ENCODE results near the gene IPO13.
A peak's percentile ranks its signal among the peaks of the same experiment; 100 is the strongest.

IPO13 gene

DNA sequence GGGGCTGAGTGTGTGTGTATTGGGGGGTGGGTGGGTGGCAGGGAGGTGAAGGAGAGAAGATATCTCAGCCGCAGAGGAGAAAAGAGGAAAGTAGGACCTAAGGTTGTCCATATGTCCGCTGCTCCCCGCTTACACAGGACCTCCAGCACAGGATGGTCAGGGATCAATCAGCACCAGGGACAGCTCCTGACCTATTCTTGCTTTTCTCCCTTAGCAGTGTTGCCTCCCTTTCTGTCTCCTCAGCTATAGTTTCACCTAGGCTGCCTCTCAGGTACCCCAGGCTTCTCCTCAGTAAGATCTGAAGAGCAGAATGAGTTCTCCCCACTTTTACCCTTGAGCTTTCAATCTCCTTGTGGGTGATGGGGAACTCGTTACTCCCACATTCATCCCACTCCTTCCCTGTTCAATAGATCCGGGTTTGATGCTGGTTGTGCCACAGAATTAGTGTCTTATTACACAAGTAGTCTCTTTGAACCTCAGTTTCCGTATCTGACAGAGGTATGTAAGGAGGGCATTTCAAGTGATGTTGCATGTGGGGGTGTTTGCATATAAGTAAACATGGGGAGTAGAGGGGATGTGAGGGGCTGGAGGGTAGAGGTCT is 21.7 kb downstream of the IPO13 start:
- no peak for TF ChIP-seq SIN3A (IDR thresholded peaks at IDR 0.05; ENCODE audit: borderline replicate concordance, insufficient read depth, low read length)
- TF ChIP-seq, protein P1, sequence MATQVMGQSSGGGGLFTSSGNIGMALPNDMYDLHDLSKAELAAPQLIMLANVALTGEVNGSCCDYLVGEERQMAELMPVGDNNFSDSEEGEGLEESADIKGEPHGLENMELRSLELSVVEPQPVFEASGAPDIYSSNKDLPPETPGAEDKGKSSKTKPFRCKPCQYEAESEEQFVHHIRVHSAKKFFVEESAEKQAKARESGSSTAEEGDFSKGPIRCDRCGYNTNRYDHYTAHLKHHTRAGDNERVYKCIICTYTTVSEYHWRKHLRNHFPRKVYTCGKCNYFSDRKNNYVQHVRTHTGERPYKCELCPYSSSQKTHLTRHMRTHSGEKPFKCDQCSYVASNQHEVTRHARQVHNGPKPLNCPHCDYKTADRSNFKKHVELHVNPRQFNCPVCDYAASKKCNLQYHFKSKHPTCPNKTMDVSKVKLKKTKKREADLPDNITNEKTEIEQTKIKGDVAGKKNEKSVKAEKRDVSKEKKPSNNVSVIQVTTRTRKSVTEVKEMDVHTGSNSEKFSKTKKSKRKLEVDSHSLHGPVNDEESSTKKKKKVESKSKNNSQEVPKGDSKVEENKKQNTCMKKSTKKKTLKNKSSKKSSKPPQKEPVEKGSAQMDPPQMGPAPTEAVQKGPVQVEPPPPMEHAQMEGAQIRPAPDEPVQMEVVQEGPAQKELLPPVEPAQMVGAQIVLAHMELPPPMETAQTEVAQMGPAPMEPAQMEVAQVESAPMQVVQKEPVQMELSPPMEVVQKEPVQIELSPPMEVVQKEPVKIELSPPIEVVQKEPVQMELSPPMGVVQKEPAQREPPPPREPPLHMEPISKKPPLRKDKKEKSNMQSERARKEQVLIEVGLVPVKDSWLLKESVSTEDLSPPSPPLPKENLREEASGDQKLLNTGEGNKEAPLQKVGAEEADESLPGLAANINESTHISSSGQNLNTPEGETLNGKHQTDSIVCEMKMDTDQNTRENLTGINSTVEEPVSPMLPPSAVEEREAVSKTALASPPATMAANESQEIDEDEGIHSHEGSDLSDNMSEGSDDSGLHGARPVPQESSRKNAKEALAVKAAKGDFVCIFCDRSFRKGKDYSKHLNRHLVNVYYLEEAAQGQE (IDR thresholded peaks at IDR 0.05; ENCODE audit: insufficient read depth in 1 of 2, low read depth in 2 of 2, low read length in 2 of 2) = peak; percentile 94 to 97

DNA sequence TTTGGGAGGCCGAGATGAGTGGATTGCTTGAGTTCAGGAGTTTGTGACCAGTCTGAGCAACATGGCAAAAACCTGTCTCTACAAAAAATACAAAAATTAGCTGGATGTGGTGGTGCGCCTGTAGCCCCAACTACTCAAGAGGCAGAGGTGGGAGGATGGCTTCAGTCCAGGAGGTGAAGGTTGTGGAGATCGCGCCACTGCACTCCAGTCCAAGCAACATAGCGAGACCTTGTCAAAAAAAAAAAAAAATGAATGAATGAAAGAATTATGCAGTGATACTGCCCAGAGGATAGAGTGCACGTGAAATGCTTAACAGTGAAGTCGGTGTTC is 22.6 kb downstream of the IPO13 start:
- TF ChIP-seq, protein P1 (IDR thresholded peaks at IDR 0.05; ENCODE audit: insufficient read depth in 1 of 2, low read depth in 2 of 2, low read length in 2 of 2) = no peak; a peak in 1 of 4 replicates
- no peak for TF ChIP-seq FOXP2 (optimal IDR thresholded peaks at IDR 0.05; ENCODE audit: borderline replicate concordance, extremely low read depth, extremely low read length, insufficient read depth)
- no peak for TF ChIP-seq TAF1 (IDR thresholded peaks at IDR 0.05; ENCODE audit: borderline replicate concordance, insufficient read depth, low read length)
- TF ChIP-seq SIN3A (IDR thresholded peaks at IDR 0.05; ENCODE audit: borderline replicate concordance, insufficient read depth, low read length) = no peak
- no peak for TF ChIP-seq POLR2AphosphoS5 (IDR thresholded peaks at IDR 0.05; ENCODE audit: low read depth, low read length)

DNA sequence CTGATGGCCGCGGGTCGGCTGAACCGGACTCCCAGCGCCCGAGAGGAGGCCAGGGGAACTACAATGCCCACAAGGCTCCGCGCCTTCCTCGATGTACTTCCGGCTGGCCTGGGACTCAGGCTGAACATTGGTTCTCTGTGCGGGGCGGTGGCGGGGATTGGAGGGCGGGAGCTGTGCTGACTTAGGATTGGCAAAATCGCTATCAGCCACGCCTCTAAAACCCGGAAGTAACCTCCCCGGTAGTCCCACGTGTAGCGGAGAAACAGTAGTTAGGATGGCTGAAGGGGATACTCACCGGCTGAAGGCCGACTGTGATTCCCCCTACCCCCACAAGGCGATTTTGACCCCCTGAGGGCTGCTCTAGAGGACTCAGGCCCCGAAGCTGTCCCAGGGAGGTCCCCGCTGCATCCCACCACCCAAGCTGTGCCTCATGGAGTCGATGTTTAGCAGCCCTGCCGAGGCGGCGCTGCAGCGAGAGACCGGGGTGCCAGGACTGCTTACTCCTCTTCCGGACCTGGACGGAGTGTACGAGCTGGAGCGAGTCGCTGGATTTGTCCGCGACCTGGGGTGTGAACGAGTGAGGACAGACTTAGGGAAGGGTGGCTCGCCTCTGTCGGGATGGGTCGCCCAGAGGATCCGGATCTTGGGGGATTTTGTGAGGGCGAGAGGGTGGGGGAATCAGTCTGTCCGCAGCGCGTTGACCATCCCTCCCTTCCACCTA is 23.2 kb downstream of the IPO13 start, which contains the start of gene DPH2:
DPH2 (plus strand) TSS at position 265 of the 721 bp plus-strand sequence; CDS start at position 431, 166 bp downstream.
- TF ChIP-seq POLR2AphosphoS5 (IDR thresholded peaks at IDR 0.05; ENCODE audit: low read depth, low read length) = 0 out of 2 replicates have a peak, but pooled peaks have one; percentile 53
- TF ChIP-seq, protein P1 (IDR thresholded peaks at IDR 0.05; ENCODE audit: insufficient read depth in 1 of 2, low read depth in 2 of 2, low read length in 2 of 2) = peak in 1 of 2 experiments; percentile 43; a peak in 2 of 4 replicates
- TF ChIP-seq TAF1 (IDR thresholded peaks at IDR 0.05; ENCODE audit: borderline replicate concordance, insufficient read depth, low read length) = no peak
- peak; percentile 28 for TF ChIP-seq FOXP2 (optimal IDR thresholded peaks at IDR 0.05; ENCODE audit: borderline replicate concordance, extremely low read depth, extremely low read length, insufficient read depth)
- peak; percentile 91; the same call in 1 of the 2 replicates for TF ChIP-seq SIN3A (IDR thresholded peaks at IDR 0.05; ENCODE audit: borderline replicate concordance, insufficient read depth, low read length)

DNA sequence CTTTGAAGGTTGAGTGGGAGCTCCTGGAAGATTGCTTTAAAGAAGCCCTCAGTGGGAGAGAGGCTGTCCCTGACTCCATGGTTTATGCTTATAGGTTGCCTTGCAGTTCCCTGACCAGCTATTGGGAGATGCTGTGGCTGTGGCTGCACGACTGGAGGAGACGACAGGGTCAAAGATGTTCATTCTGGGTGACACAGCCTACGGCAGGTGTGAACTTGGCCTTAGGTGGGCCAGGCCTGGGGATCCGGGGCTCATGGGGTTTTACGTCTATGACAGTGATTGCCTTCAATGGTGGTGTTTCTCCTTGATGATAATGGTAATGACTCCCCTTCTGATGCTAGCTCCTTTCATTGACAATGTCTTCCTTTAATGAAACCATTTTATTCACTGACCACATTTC is 23.8 kb downstream of the IPO13 start:
- TF ChIP-seq, protein P1 (IDR thresholded peaks at IDR 0.05; ENCODE audit: insufficient read depth in 1 of 2, low read depth in 2 of 2, low read length in 2 of 2) = no peak
- TF ChIP-seq TAF1 (IDR thresholded peaks at IDR 0.05; ENCODE audit: borderline replicate concordance, insufficient read depth, low read length) (no peak), POLR2AphosphoS5 (IDR thresholded peaks at IDR 0.05; ENCODE audit: low read depth, low read length) (no peak), FOXP2 (optimal IDR thresholded peaks at IDR 0.05; ENCODE audit: borderline replicate concordance, extremely low read depth, extremely low read length, insufficient read depth) (no peak), SIN3A (IDR thresholded peaks at IDR 0.05; ENCODE audit: borderline replicate concordance, insufficient read depth, low read length) (no peak)
